Caco-2 (cell line): ENCODE results near the gene AP3S2. TPM values are rescaled to one million over a fixed set of nuclear protein-coding genes. Genes with fewer than 3 reads are reported as not detected.

ENCODE experiments used
- BruUV-seq: library from RNA; stranded (reverse); fragments of 400-500 nt; replicated peaks from 2 replicates; lab custom pipeline; 2021; lab: Mats Ljungman, UMichigan
- CTCF ChIA-PET: fragments of 300-600 bp; sonication (Branson Sonifier 250); formaldehyde crosslinking; loops from one replicate; lab custom pipeline; 2022; ENCODE audit warnings: antibody characterized with exemption; lab: Charles Lee
- POLR2A ChIA-PET: fragments of 300-600 bp; sonication (Branson Sonifier 250); formaldehyde crosslinking; loops from one replicate; lab custom pipeline; 2022; ENCODE audit warnings: antibody characterized with exemption; lab: Charles Lee
- DNase-seq, 2 experiments: peaks; one replicate each; pipeline versions ENCODE4 v3.0.0 to v3.0.0-alpha.2; 2020 to 2022
- H3K27me3 ChIP-seq: replicated peaks from 2 replicates; pipeline ENCODE4 v1.6.0; 2011; ENCODE audit warnings: low read length; ENCODE audit not compliant: control insufficient read depth, insufficient read depth
- H3K36me3 ChIP-seq: 2 replicates; pipeline ENCODE4 v1.5.1; 2011; ENCODE audit warnings: low read length; ENCODE audit not compliant: control insufficient read depth, insufficient read depth
- H3K4me1 ChIP-seq: fragments of 250-450 bp; sonication (Bioruptor Pico); 2 replicates; pipeline ENCODE4 v1.5.1; 2020; ENCODE audit warnings: mild to moderate bottlenecking
- H3K4me3 ChIP-seq: 2 replicates; pipeline ENCODE4 v1.5.1; 2011; ENCODE audit warnings: low read depth, mild to moderate bottlenecking, control low read depth, low read length
- H3K9me3 ChIP-seq: fragments of 250-450 bp; sonication (Bioruptor Pico); 2 replicates; pipeline ENCODE4 v1.5.1; 2020; ENCODE audit warnings: mild to moderate bottlenecking, moderate library complexity
- H3K27ac Mint-ChIP-seq: one replicate; pipeline ENCODE4 v1.8.0; 2022; ENCODE audit warnings: mixed read lengths; ENCODE audit not compliant: unreplicated experiment
- H3K27me3 Mint-ChIP-seq: one replicate; pipeline ENCODE4 v1.8.0; 2022; ENCODE audit warnings: mixed read lengths; ENCODE audit not compliant: insufficient read depth, unreplicated experiment
- H3K36me3 Mint-ChIP-seq: one replicate; pipeline ENCODE4 v1.8.0; 2022; ENCODE audit warnings: mild to moderate bottlenecking, mixed read lengths; ENCODE audit not compliant: insufficient read depth, unreplicated experiment
- H3K4me1 Mint-ChIP-seq: one replicate; pipeline ENCODE4 v1.8.0; 2022; ENCODE audit warnings: low read depth, mixed read lengths; ENCODE audit not compliant: unreplicated experiment
- H3K4me3 Mint-ChIP-seq: one replicate; pipeline ENCODE4 v1.8.0; 2022; ENCODE audit warnings: mild to moderate bottlenecking, moderate library complexity, mixed read lengths; ENCODE audit not compliant: unreplicated experiment
- H3K9me3 Mint-ChIP-seq: one replicate; pipeline ENCODE4 v1.8.0; 2022; ENCODE audit warnings: mixed read lengths; ENCODE audit not compliant: unreplicated experiment
- CTCF ChIP-seq, 2 experiments: fragments of 200-600 bp in 1 of 2; IDR thresholded peaks; 1 replicate in 1 of 2; 2 replicates in 1 of 2; pipeline versions ENCODE4 v1.5.1 to v1.8.0; 2011 to 2022; ENCODE audit warnings: antibody characterized with exemption in 1 of 2, control low read depth in 1 of 2, inconsistent platforms in 1 of 2, low read depth in 1 of 2, low read length in 1 of 2, mild to moderate bottlenecking in 1 of 2, moderate library complexity in 1 of 2; ENCODE audit not compliant: insufficient read depth in 1 of 2, severe bottlenecking in 1 of 2, unreplicated experiment in 1 of 2
- intact Hi-C: fragments of 100-400 bp; cut with micrococcal nuclease; formaldehyde crosslinking; loops from one replicate; pipeline ENCODE4 v1.10.0; 2022; ENCODE audit not compliant: unreplicated experiment
- total RNA-seq: library from RNA; stranded (reverse); gene quantifications from 2 replicates; pipeline ENCODE4 v1.2.3, GENCODE V29; 2022

The AP3S2 gene
- total RNA-seq, 1 experiment from 2014 or later: 28.1 TPM

- CTCF ChIA-PET: no interaction called here
Measured at GRCh38 chr15:89900849-89901248, 7.1 kb upstream of the AP3S2 start.

GRCh38 chr15:89899951-89900567 is 6.3 kb upstream of the AP3S2 start:
- Histone ChIP-seq H3K4me1 (peaks cover 7% of the 10 kb centered on the region), H3K36me3 (no peaks in the 10 kb centered on the region), H3K27me3 (no peaks in the 10 kb centered on the region), H3K9me3 (no peaks in the 10 kb centered on the region), H3K4me3 (no peak overlapping the region)
- Mint-ChIP-seq H3K27me3 (no peaks in the 10 kb centered on the region), H3K36me3 (peaks cover under 1% of the 10 kb centered on the region), H3K4me1 (peaks cover 6% of the 10 kb centered on the region), H3K27ac (no peak overlapping the region), H3K4me3 (no peak overlapping the region), H3K9me3 (no peaks in the 10 kb centered on the region)
- POLR2A ChIA-PET: no interaction called here
- BruUV-seq: no TSS peak
- CTCF ChIA-PET: interaction anchor here (1.0 kb wide), 1 partner anchor 145 kb away, joined by 4 read pairs; no protein-coding TSS in a partner anchor
- DNase-seq: no peak
- intact Hi-C loops: loop anchor here (2.0 kb wide), 1 partner anchor 13 kb away; the partner anchor contains the start of gene ARPIN
- TF ChIP-seq CTCF (IDR thresholded peaks at IDR 0.05; ENCODE audit: insufficient read depth in 1 of 2, low read depth in 1 of 2, low read length in 1 of 2, severe bottlenecking in 1 of 2, unreplicated experiment in 1 of 2): no peak

More at GRCh38 chr15:89900849-89901248, 7.1 kb upstream of the AP3S2 start:
- Mint-ChIP-seq H3K36me3 (peaks cover 6% of the 10 kb centered on the region), H3K27me3 (no peaks in the 10 kb centered on the region), H3K4me1 (peaks cover 7% of the 10 kb centered on the region), H3K4me3 (no peak overlapping the region), H3K27ac (no peak overlapping the region), H3K9me3 (no peaks in the 10 kb centered on the region)
- Histone ChIP-seq H3K4me1 (peaks cover 7% of the 10 kb centered on the region), H3K9me3 (no peaks in the 10 kb centered on the region), H3K27me3 (no peaks in the 10 kb centered on the region), H3K4me3 (no peak overlapping the region), H3K36me3 (no peaks in the 10 kb centered on the region)
- DNase-seq: no peak
- intact Hi-C loops: no loop called here
- TF ChIP-seq CTCF (IDR thresholded peaks at IDR 0.05; ENCODE audit: insufficient read depth in 1 of 2, low read depth in 1 of 2, low read length in 1 of 2, severe bottlenecking in 1 of 2, unreplicated experiment in 1 of 2): no peak
- BruUV-seq: no TSS peak
- POLR2A ChIA-PET: no interaction called here

GRCh38 chr15:89899295-89899945 is 5.6 kb upstream of the AP3S2 start:
- BruUV-seq: no TSS peak
- no peaks in the 10 kb centered on the region for H3K9me3 ChIP-seq
- no peaks in the 10 kb centered on the region for H3K36me3 Mint-ChIP-seq
- TF ChIP-seq CTCF (IDR thresholded peaks at IDR 0.05; ENCODE audit: insufficient read depth in 1 of 2, low read depth in 1 of 2, low read length in 1 of 2, severe bottlenecking in 1 of 2, unreplicated experiment in 1 of 2): no peak
- no peaks in the 10 kb centered on the region for H3K36me3 ChIP-seq
- no peaks in the 10 kb centered on the region for H3K27me3 ChIP-seq
- H3K4me3 Mint-ChIP-seq: no peak overlapping the region
- ChIA-PET CTCF (interaction anchor here (1.0 to 2.4 kb wide), 2 partner anchors 72 to 146 kb away, joined by 4 to 26 read pairs; no protein-coding TSS in a partner anchor), POLR2A (no interaction called here)
- peaks cover 7% of the 10 kb centered on the region for H3K4me1 ChIP-seq
- peaks cover 6% of the 10 kb centered on the region for H3K4me1 Mint-ChIP-seq
- H3K4me3 ChIP-seq: no peak overlapping the region
- no peaks in the 10 kb centered on the region for H3K9me3 Mint-ChIP-seq
- no peak for DNase-seq
- intact Hi-C loops: loop anchor here (2.0 kb wide), 1 partner anchor 13 kb away; the partner anchor contains the start of gene ARPIN
- H3K27me3 Mint-ChIP-seq: no peaks in the 10 kb centered on the region
- no peak overlapping the region for H3K27ac Mint-ChIP-seq
